CD4-positive, alpha-beta T cell treated with Interleukin-21 for 1 hour (primary cell): ENCODE data around the gene NHS.

ENCODE experiments used
- DNase-seq: peaks from one replicate; pipeline ENCODE4 v3.0.0-alpha.2; 2020

The NHS gene

DNA sequence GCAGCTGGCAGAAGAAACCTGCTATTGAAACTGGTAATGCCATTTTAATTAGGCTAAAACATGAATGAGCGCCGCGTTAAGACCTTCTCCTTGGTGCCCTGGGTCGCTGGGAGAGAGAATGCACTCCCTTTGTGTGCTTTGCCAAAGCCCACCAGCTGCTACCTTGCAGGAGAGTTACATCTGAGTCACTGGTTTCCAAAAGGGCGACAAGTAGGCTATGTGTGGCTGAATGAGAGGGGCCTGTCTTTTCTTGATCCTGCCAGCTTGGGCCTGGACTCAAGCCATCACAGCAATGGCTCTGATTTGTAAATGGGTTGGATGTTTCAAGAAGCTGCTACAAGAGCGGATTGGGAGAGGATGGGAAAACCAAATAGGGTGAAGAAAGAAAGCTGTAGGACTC is 81.5 kb downstream of the NHS start:
- DNase-seq = no peak

DNA sequence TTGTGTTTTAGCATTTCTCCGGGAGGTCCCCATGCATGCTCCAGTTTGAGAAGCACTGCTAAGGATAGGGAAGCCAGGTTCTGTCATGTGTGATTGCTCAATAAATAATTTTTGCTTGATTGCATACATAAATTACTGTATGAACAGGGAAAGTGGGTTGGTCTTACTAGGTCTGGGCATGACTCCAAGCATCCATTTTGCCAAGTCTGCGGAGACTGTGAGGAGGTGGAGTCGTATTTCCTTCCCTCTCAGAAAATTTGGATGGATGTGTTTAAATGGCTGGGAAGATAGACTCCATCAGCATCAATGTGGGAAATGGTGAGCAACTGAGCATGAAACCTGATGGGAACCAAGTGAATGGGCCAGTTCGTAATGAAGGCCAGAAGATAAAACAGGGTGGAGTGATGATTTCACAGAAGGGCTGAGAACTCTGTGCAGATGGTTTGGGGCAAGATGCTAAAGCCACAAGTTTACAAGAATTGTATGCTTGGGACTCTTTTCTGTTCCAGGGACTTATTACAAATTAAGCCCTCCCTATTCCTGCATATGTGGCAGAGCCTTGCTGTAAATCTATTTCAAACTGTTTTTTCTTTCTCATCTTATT is 84.1 kb downstream of the NHS start:
- no peak for DNase-seq

DNA sequence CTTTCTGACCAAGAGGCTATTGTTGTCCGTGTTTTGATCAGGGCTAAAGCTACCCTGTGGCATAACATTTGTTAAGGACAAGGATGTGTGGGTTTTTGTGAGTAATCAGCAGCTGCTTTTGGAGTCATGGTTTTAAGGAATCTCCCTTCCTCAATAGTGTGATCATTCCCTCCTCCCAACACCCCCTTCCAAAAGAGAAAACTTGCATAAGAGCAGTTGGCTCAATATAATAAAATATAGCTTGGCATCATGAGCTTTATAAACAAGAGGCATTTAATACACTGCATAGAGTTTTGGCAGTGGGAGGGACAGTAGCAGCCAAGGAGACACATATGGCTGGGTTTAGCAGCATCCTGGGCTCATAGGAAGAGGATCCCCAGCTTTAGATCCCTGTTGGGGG is 84.7 kb downstream of the NHS start:
- no peak for DNase-seq

DNA sequence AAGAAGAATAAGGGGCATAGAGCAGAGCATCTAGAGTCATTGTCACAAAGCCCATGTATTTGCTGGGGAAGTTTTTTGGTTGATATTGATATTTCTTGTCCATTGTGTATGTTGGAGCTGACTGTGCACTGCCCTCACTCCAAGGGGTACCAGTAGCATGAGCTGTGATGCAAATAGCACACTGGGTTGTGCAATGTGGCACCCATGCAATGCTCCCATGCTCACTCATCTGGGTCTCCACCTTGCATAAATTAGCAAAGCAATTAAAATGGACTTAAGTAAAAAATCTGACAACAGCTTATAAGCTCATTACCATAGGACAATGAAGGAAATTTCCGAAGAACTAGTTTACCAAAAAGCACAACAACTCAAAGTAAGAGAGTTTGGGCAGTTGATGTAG is 87.9 kb downstream of the NHS start:
- DNase-seq = no peak

- no peak for DNase-seq
Observed at GRCh38 chrX:17464194-17464593, 89.2 kb downstream of the NHS start.

GRCh38 chrX:17465201-17465600 is 90.2 kb downstream of the NHS start:
- no peak for DNase-seq

- no peak for DNase-seq
Observed at GRCh38 chrX:17465802-17466201, 90.8 kb downstream of the NHS start.

DNA sequence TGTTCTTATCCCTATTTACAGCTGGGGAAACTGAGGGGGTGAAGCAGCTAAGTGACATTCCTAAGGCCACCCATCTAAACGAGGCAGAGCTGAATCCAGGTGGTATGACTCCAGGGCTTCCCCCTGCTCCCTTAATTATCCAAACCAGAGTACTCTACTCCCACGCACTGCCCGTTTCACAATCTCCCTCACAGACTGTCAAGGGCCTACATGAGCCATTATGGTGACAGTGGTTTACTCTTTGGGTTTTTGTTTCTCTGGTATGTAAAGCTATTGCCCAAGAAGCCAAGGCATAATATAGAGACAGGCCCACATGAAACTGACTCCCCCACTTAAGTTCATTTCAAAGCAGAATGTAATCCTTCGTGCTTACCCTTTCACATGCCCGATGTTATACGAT is 95.1 kb downstream of the NHS start:
- DNase-seq = no peak

DNA sequence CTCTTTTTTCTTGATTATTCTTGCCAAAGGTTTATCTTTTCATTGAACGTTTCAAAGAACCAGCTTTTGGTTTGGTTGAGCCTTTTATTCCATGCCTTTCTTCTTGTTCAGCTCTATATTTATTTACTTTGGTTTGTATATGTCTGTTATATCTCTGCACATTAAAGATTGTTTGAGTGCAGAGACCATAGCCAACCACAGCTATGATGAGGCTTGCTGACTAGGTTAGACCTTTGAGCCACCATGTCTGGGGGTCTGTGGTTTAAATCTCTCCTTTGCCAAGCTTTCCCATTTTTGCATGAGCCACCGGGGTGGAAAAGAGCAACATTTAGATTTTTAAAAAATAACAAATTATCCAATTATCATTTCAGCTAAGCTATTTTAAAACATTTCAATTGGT is 96.1 kb downstream of the NHS start:
- DNase-seq = no peak

- DNase-seq = no peak
Observed at GRCh38 chrX:17471861-17472260, 96.9 kb downstream of the NHS start.

- DNase-seq = no peak
Observed at GRCh38 chrX:17472424-17472823, 97.4 kb downstream of the NHS start.

- no peak for DNase-seq
Observed at GRCh38 chrX:17473021-17473420, 98.0 kb downstream of the NHS start.

GRCh38 chrX:17474892-17475291 is 99.9 kb downstream of the NHS start:
- no peak for DNase-seq

- DNase-seq = no peak
Observed at GRCh38 chrX:17475449-17476217, 100.6 kb downstream of the NHS start.

DNA sequence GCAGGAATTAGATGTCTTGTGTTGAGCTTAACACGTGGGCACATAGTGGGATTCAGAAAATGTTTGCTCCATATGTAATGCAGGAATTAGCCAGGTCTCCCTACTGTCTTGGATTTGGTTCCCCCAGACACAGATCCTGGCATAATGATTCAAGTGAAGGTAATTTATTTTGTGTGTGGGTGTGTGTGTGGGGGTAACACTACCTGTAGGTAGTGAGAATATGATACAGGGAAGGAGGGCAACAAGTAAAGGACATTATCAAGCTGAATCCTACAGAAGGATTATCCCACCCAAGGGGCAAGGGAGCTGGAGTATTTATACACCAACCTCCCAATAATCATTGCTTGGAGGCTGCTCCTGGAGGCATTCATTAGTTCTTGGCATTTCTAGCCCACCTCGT is 101.4 kb downstream of the NHS start:
- DNase-seq = no peak

- DNase-seq = no peak
Observed at GRCh38 chrX:17481086-17481485, 106.1 kb downstream of the NHS start.

- DNase-seq = no peak
Observed at GRCh38 chrX:17484592-17484991, 109.6 kb downstream of the NHS start.

GRCh38 chrX:17485391-17485790 is 110.4 kb downstream of the NHS start:
- DNase-seq = no peak

GRCh38 chrX:17488036-17488435 is 113.0 kb downstream of the NHS start:
- DNase-seq = no peak

DNA sequence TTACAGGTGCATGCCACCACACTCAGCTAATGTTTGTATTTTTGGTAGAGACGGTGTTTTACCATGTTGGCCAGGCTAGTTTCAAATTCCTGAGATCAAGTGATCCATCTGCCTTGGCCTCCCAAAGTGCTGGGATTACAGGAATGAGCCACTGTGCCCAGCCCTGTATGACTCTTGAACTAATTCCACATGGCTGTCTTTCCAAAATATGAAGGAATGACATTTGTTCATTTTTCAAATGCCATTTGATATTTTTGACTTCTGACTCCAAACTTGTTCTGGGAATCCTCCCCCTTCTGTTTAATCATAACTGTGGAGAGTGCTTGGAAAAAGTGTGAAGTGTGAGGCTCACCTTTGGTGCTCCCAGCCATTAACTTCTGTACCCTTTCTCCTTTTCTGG is 119.2 kb downstream of the NHS start:
- no peak for DNase-seq

DNA sequence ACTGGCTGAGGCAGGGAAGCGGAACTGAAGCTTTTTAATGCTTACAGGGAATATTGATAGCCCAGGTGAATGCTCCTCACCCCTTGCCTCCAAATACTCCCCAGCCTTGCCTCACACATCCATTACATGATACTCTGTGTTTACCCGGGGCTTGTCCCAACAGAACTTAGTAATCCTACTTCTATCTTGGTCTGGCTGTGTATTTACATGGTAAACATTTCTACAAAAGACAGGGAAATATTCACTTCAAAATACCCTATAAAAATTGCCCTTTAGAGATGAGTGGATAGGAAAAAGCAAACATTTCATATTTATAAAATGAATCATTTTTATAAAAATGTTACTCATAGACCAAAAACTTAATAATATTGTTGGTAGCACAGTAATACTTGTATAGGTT is 120.1 kb downstream of the NHS start:
- no peak for DNase-seq

GRCh38 chrX:17496407-17496806 is 121.4 kb downstream of the NHS start:
- DNase-seq = no peak

DNA sequence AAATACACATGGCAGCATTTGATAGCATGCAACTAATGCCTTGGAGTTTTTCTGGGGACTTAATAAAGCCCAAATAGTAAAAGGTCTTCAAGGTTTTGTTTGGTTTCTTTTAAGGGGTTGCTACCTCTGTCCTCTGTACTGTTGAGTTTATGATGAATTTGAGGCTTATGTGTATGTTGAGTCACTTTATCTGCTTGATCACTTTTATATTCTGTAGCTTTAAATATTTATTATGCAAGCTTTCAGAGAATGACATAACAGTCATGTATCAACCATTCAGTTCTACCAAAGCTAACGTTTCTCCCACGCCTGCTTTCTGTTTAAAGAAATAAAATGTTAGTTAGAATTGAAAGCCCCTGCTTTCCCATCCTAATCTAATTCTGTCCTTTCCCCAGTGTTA is 122.2 kb downstream of the NHS start:
- DNase-seq = no peak

- no peak for DNase-seq
Observed at GRCh38 chrX:17499512-17499911, 124.5 kb downstream of the NHS start.

DNA sequence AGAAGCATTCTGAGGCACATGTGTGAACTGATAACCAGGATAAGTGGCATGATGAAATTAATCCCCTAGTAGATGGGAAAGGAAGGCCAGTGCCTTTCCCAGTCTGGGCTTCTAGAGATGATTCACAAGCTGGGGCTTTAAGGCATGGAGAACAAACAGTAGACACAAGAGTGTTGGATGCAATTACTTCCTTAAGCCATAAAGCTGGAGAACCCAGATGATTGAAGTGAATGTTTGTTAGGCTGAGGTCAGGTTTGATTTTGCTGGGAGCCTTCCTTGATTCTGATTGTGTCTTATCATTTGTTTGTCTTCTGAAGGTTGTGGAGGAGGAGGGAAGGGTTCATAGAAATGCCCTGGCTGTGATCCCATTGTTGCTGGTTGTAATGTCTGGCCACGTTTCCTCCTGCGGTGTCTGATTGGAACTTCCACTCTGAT is 125.2 kb downstream of the NHS start:
- DNase-seq = no peak
